PC-3 (cell line): ENCODE results near the gene RBM47. TPM values are rescaled to one million over a fixed set of nuclear protein-coding genes. Genes with fewer than 3 reads are reported as not detected.

Source experiments
- ATAC-seq: fragments of 200-7000 bp; cut with Tn5 transposase; 2 replicates; pipeline ENCODE4 v1.9.1; 2020; ENCODE audit warnings: mild to moderate bottlenecking, moderate library complexity
- BruUV-seq: library from RNA; stranded (reverse); fragments of 400-500 nt; replicated peaks from 2 replicates; lab custom pipeline; 2021; lab: Mats Ljungman, UMichigan
- CTCF ChIA-PET: fragments of 300-600 bp; sonication (Branson Sonifier 250); formaldehyde crosslinking; loops from one replicate; lab custom pipeline; 2022; ENCODE audit warnings: antibody characterized with exemption; lab: Charles Lee
- POLR2A ChIA-PET: fragments of 300-600 bp; sonication (Branson Sonifier 250); formaldehyde crosslinking; loops from one replicate; lab custom pipeline; 2022; ENCODE audit warnings: antibody characterized with exemption; ENCODE audit not compliant: unreplicated experiment; lab: Charles Lee
- DNase-seq: peaks from one replicate; pipeline ENCODE4 v3.0.0-alpha.2; 2015
- H2AFZ ChIP-seq: fragments of 300-600 bp; sonication (generic); 2 replicates; pipeline ENCODE4 v1.6.0; 2016; ENCODE audit warnings: antibody characterized with exemption, low read length
- H3F3A ChIP-seq: fragments of 300-600 bp; sonication (generic); one replicate; pipeline ENCODE4 v1.6.0; 2017; ENCODE audit warnings: antibody characterized with exemption, low read length, control low read depth, mild to moderate bottlenecking; ENCODE audit not compliant: unreplicated experiment
- H3K27ac ChIP-seq: fragments of 300-600 bp; sonication (generic); 2 replicates; pipeline ENCODE4 v1.5.1; 2016; ENCODE audit warnings: mild to moderate bottlenecking, low read length
- H3K27me3 ChIP-seq: fragments of 300-600 bp; sonication (generic); 2 replicates; pipeline ENCODE4 v1.6.1; 2016; ENCODE audit warnings: low read length, mixed read lengths
- H3K36me3 ChIP-seq: fragments of 300-600 bp; sonication (generic); 2 replicates; pipeline ENCODE4 v1.6.1; 2016; ENCODE audit warnings: low read depth, mixed run types, low read length, mixed read lengths
- H3K4me1 ChIP-seq: fragments of 300-600 bp; sonication (generic); 2 replicates; pipeline ENCODE4 v1.5.1; 2016; ENCODE audit warnings: low read length; ENCODE audit not compliant: insufficient read depth
- H3K4me2 ChIP-seq: fragments of 300-600 bp; sonication (generic); 2 replicates; pipeline ENCODE4 v1.6.0; 2016; ENCODE audit warnings: low read length
- H3K4me3 ChIP-seq: fragments of 300-600 bp; sonication (generic); 2 replicates; pipeline ENCODE4 v1.5.1; 2016; ENCODE audit warnings: mild to moderate bottlenecking, low read length, mixed read lengths
- H3K79me2 ChIP-seq: fragments of 300-600 bp; sonication (generic); 2 replicates; pipeline ENCODE4 v1.6.1; 2017; ENCODE audit warnings: low read length, mixed read lengths
- H3K9ac ChIP-seq: fragments of 300-600 bp; sonication (generic); 2 replicates; pipeline ENCODE4 v1.6.0; 2016; ENCODE audit warnings: mild to moderate bottlenecking, low read length
- H3K9me2 ChIP-seq: fragments of 300-600 bp; sonication (generic); replicated peaks from 2 replicates; pipeline ENCODE4 v1.6.1; 2016; ENCODE audit warnings: mixed run types, low read length, mixed read lengths
- H3K9me3 ChIP-seq: fragments of 300-600 bp; sonication (generic); 2 replicates; pipeline ENCODE4 v1.6.1; 2016; ENCODE audit warnings: low read length, mixed read lengths
- H4K20me1 ChIP-seq: fragments of 300-600 bp; sonication (generic); 2 replicates; pipeline ENCODE4 v1.6.1; 2016; ENCODE audit warnings: low read length, mixed read lengths
- EZH2 ChIP-seq: fragments of 300-600 bp; sonication (generic); IDR thresholded peaks from one replicate; pipeline ENCODE4 v1.6.1; 2017; ENCODE audit warnings: antibody characterized with exemption, mild to moderate bottlenecking, low read length; ENCODE audit not compliant: unreplicated experiment
- EZH2phosphoT487 ChIP-seq: fragments of 300-600 bp; sonication (generic); IDR thresholded peaks from 2 replicates; pipeline ENCODE4 v1.6.1; 2018; ENCODE audit warnings: mild to moderate bottlenecking, antibody characterized with exemption, low read length, borderline replicate concordance
- intact Hi-C: fragments of 100-400 bp; cut with micrococcal nuclease; formaldehyde crosslinking; loops from 2 replicates; pipeline ENCODE4 v1.9.0; 2023
- total RNA-seq: library from RNA; depleted of rRNA; stranded (reverse); fragments of >200 nt; gene quantifications from 2 replicates; pipeline ENCODE4 v1.2.3, GENCODE V29; 2014
- TF ChIP-seq, protein P1 (sequence below): fragments of 300-600 bp; sonication (generic); conservative IDR thresholded peaks from 2 replicates; pipeline ENCODE4 v1.5.1; 2017; ENCODE audit warnings: antibody characterized with exemption, low read depth, mild to moderate bottlenecking, low read length

RBM47 gene
- total RNA-seq, 1 experiment from 2014 or later: 34.7 TPM

DNA sequence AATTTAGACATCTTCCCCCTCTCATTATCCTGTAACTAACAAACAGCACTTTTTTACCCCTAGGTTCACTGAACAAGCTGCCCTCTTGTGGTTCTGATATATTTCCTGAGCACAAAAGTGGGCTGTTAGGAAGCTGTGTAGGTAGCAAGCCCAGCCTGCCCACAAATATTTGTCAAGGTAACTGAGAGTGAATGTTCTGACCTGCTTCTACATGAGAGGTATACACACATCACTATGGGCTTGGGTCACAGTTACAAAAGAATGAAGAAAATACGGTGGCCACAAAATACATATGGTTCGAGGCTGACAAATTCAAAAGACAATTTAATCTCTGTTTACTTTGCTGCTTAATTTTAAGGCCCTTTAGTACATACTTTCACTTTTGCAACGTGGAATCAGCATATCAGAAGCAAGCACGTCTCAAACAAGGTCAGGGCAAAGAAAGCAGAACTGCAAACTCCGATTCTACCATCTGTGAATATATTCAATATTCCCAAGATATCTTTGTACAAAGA is 78.7 kb downstream of the RBM47 start:
- DNase-seq (peak; percentile 53), ATAC-seq (peak; percentile 60)
- H3K27ac ChIP-seq: peak overlapping the region; percentile 56
- no peaks in the 10 kb centered on the region for H4K20me1 ChIP-seq
- H3K4me3 ChIP-seq: peak overlapping the region; percentile 35; the same call in 1 of the 2 replicates
- CTCF ChIA-PET: interaction anchor here (0.6 kb wide), 2 partner anchors 105 to 132 kb away, joined by 3 read pairs; no protein-coding TSS in a partner anchor
- H3K79me2 ChIP-seq: no peaks in the 10 kb centered on the region
- peak overlapping the region; percentile 35; the same call in 1 of the 2 replicates for H3K9ac ChIP-seq
- peaks cover 21% of the 10 kb centered on the region for H3K4me1 ChIP-seq
- no peaks in the 10 kb centered on the region for H3F3A ChIP-seq
- H2AFZ ChIP-seq: 0 out of 2 replicates have a peak overlapping the region, but pooled peaks have one; percentile 20
- intact Hi-C loops: loop anchor here (1.0 to 5.0 kb wide), 2 partner anchors 78 to 166 kb away; partner anchors contain the start of gene RBM47
- H3K36me3 ChIP-seq: no peaks in the 10 kb centered on the region; the same call in 1 of the 2 replicates
- H3K27me3 ChIP-seq: no peaks in the 10 kb centered on the region
- H3K4me2 ChIP-seq: peak overlapping the region; percentile 66
- H3K9me2 ChIP-seq: no peaks in the 10 kb centered on the region
- H3K9me3 ChIP-seq: no peaks in the 10 kb centered on the region
- POLR2A ChIA-PET: no interaction called here
- no TSS peak for BruUV-seq
- no peak for TF ChIP-seq EZH2phosphoT487
- TF ChIP-seq EZH2: no peak
- TF ChIP-seq, protein P1, sequence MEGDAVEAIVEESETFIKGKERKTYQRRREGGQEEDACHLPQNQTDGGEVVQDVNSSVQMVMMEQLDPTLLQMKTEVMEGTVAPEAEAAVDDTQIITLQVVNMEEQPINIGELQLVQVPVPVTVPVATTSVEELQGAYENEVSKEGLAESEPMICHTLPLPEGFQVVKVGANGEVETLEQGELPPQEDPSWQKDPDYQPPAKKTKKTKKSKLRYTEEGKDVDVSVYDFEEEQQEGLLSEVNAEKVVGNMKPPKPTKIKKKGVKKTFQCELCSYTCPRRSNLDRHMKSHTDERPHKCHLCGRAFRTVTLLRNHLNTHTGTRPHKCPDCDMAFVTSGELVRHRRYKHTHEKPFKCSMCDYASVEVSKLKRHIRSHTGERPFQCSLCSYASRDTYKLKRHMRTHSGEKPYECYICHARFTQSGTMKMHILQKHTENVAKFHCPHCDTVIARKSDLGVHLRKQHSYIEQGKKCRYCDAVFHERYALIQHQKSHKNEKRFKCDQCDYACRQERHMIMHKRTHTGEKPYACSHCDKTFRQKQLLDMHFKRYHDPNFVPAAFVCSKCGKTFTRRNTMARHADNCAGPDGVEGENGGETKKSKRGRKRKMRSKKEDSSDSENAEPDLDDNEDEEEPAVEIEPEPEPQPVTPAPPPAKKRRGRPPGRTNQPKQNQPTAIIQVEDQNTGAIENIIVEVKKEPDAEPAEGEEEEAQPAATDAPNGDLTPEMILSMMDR: peak; percentile 59

DNA sequence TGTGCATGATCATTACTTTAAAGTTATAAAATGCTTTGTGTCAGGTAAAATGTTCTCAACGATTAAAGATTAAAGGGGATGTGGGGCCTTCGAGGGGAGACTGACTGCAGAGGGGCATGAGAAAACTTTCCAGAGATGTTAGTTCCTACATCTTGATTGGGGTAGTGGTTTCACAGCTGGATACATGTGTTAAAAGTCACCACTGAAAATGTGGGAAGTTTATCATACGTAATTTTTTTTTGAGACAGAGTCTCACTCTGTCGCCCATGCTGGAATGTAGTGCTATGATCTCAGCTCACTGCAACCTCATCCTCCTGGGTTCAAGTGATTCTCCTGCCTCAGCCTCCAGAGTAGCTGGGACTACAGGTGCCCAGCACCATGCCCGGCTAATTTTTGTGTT is 79.5 kb downstream of the RBM47 start:
- BruUV-seq: no TSS peak
- Histone ChIP-seq H3K9ac (no peak overlapping the region), H3K4me3 (no peak overlapping the region), H3K27me3 (no peaks in the 10 kb centered on the region), H2AFZ (no peak overlapping the region), H3K4me1 (peaks cover 21% of the 10 kb centered on the region), H3K9me3 (no peaks in the 10 kb centered on the region), H3K4me2 (no peak overlapping the region), H3K9me2 (no peaks in the 10 kb centered on the region), H4K20me1 (no peaks in the 10 kb centered on the region), H3K36me3 (no peaks in the 10 kb centered on the region; the same call in 1 of the 2 replicates), H3K79me2 (no peaks in the 10 kb centered on the region), H3F3A (no peaks in the 10 kb centered on the region), H3K27ac (no peak overlapping the region)
- ChIA-PET CTCF (no interaction called here), POLR2A (no interaction called here)
- ATAC-seq: no peak
- TF ChIP-seq, protein P1: no peak
- TF ChIP-seq EZH2phosphoT487: no peak
- TF ChIP-seq EZH2: no peak
- intact Hi-C loops: loop anchor here (5.0 kb wide), 1 partner anchor 167 kb away; no protein-coding TSS in a partner anchor
- no peak for DNase-seq

DNA sequence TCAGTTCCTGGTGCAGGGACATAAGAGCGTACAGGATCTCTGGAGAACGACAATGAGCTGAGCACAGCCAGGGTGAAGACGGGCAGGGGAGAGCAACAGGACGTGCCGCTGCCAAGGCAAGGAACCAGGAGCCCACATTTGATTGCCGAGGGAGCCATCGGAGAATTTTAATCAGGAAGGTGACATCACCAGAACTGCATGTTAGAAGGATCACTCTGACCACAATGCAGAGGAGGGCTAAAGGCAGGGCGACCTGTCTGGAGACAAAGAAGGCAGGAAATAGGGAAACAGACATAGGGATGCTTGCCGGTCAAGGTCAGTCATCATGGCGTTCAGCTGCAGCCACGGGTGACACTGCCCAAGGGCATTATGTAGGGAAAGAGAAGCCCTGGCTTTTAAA is 81.4 kb downstream of the RBM47 start:
- Histone ChIP-seq H3K4me3 (no peak overlapping the region), H3K4me2 (no peak overlapping the region), H3K79me2 (no peaks in the 10 kb centered on the region), H3K9ac (no peak overlapping the region), H3K9me3 (no peaks in the 10 kb centered on the region), H3K36me3 (no peaks in the 10 kb centered on the region; the same call in 1 of the 2 replicates), H3K4me1 (peaks cover 18% of the 10 kb centered on the region), H3K9me2 (no peaks in the 10 kb centered on the region), H2AFZ (no peak overlapping the region), H3F3A (no peaks in the 10 kb centered on the region), H3K27ac (no peak overlapping the region), H4K20me1 (no peaks in the 10 kb centered on the region), H3K27me3 (no peaks in the 10 kb centered on the region)
- intact Hi-C loops: no loop called here
- DNase-seq (no peak), ATAC-seq (no peak)
- BruUV-seq: no TSS peak
- ChIA-PET CTCF (no interaction called here), POLR2A (no interaction called here)
- TF ChIP-seq EZH2phosphoT487 (no peak), EZH2 (no peak)
- TF ChIP-seq, protein P1: no peak
